Activated T-cell treated with anti-CD3 and anti-CD28 coated beads, Interleukin-2, amount 50 U/mL, for 1 hour (primary cell): ENCODE results near the gene NKX1-2.

Experiments
- DNase-seq: peaks from one replicate; pipeline ENCODE4 v3.0.0-alpha.2; 2020

NKX1-2 gene

GRCh38 chr10:124450012-124450782 is at the start of gene NKX1-2:
Gene NKX1-2 (minus strand): TSS chr10:124450035. CDS start chr10:124449943, 92 bp downstream.
- DNase-seq, result no peak

- no peak for DNase-seq
Observed at GRCh38 chr10:124498056-124498455, 48.2 kb upstream of the NKX1-2 start.

- DNase-seq, result no peak
Observed at GRCh38 chr10:124497196-124497881, 47.5 kb upstream of the NKX1-2 start.

DNA sequence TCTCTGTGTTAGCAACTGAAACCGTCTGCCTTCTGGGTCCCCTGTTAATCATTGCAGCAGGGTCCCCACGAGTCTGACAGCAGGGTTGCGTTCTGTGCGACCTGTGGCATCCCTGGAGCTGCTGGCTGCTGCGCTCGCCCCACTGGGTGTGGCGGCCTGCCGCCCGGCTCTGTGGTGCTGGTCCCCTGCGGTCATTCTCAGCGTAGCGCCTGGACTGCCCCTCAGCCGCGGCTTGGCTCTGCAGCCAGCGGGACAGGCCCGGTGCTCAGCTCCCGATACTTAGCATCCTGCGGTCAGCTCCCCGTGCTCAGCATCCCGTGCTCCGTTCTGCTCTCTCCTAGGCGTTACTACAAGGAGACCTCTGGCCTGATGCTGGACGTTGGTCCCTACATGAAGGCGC is 46.8 kb upstream of the NKX1-2 start:
- DNase-seq, result no peak

- no peak for DNase-seq
Observed at GRCh38 chr10:124496150-124496549, 46.3 kb upstream of the NKX1-2 start.

DNA sequence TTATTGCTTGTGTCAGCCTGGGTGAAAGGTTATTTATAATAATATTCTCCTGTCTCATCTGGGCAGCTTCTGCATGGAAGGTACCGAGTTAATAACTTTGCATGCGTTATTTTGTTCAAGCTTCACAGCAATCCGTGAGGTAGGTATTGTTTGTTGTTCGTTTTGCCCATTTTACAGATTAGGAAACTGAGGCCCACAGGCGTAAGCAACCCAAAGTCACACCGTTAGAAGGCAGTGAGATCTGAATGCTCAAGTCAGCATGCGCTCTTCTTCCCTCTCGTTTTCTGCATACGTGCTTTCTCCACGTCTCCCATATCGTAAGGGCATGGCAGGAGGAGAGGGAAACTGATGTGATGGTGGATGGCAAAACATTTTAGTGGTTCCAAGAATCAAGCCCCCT is 45.9 kb upstream of the NKX1-2 start:
- no peak for DNase-seq

- no peak for DNase-seq
Observed at GRCh38 chr10:124495162-124495561, 45.3 kb upstream of the NKX1-2 start.

GRCh38 chr10:124494046-124494807 is 44.4 kb upstream of the NKX1-2 start:
- no peak for DNase-seq

- DNase-seq, result no peak
Observed at GRCh38 chr10:124493214-124493882, 43.5 kb upstream of the NKX1-2 start.

DNA sequence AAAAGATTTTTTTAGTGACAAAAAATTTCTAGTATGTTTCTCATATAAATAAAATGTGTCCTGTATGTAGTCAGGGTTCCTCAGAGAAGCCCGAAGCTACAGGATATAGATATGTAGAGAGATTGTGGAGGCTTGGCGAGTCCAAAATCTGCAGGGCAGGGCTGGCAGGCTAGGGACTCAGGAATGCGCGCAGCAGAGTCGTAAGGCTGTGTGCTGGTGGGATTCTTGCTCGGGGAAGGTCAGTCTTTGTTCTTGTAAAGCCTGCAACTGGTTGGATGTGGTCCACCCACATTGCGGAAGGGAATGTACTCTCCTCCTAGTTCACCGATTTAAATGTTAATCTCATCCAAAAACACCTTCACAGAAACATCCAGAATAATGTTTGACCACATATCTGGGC is 42.4 kb upstream of the NKX1-2 start:
- DNase-seq, result no peak

DNA sequence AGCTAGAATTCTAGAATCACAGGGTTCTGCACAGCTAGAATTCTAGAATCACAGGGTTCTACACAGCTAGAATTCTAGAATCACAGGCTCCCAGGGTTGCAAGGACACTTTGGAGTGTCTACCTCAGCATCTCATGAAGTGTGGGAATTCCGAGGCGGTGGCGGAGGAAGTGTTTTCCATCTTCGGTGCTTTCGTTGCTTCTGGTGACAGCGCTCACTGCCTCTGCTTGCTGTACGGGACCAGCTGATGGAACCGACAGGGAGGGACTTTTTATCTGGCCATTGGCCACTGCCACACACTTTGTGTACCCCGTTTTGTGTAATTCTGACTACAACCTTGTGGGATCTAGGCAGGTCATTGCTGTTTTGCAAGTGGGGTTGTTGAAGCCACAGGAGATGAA is 41.3 kb upstream of the NKX1-2 start:
- DNase-seq, result no peak

GRCh38 chr10:124486635-124487034 is 36.8 kb upstream of the NKX1-2 start:
- DNase-seq, result no peak

DNA sequence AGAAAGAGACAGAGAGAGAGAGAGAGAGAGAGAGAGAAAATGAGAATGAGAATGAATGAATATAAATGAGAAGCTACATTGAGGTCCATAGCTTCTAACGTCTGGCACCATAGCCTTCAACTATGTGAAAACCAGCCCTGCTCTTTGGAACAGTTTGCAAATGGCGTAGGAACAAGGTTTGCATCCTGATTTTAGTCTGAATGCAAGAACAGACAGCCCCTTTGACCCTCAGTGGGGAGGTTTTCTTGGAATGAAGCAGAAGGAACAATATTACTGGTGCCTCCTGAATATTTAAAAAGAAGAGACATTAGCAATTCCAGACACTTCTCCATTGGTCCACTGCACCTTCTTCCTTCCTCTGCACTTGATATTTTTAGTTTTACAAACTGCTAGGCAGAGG is 34.8 kb upstream of the NKX1-2 start:
- DNase-seq, result no peak

GRCh38 chr10:124484031-124484430 is 34.2 kb upstream of the NKX1-2 start:
- no peak for DNase-seq

DNA sequence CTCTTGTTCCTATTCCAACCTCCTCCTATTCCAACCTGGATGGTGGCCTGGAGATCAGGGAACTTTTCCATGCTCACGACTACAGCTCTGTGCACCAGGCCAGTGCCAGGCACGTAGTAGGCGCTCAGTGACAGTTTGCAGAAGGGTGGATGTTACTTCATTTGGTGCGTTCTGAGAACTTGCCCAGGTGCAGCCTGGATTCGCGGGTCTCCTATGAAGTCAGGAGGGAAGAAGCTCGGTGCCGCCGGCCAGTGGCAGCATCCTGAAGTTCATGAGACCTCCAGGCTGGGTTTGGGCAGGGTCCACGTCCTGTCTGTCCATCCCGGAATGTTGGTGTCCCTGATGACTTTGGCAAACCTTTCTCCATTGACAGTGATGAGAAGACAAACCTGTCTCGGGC is 33.0 kb upstream of the NKX1-2 start:
- no peak for DNase-seq

GRCh38 chr10:124482236-124482800 is 32.5 kb upstream of the NKX1-2 start:
- no peak for DNase-seq

GRCh38 chr10:124481717-124482116 is 31.9 kb upstream of the NKX1-2 start:
- DNase-seq, result no peak

- no peak for DNase-seq
Observed at GRCh38 chr10:124480860-124481259, 31.0 kb upstream of the NKX1-2 start.

DNA sequence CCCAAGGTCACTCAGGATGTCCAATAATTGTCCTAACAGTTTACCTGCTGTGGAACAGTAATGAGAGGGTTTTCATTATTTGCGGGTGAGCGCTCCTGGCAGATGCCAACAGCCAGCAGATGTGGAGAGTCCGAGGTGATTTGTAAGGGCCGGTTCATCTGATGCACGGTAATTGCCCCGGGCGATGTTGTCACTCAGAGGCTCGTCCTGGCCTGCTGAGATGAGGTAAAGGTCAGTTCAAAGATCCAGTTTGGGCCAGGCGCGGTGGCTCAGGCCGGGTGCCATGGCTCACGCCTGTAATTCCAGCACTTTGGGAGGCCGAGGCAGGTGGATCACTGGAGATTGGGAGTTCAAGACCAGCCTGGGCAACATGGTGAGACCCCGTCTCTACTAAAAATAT is 28.7 kb upstream of the NKX1-2 start:
- no peak for DNase-seq

GRCh38 chr10:124477614-124478363 is 28.0 kb upstream of the NKX1-2 start:
- no peak for DNase-seq

DNA sequence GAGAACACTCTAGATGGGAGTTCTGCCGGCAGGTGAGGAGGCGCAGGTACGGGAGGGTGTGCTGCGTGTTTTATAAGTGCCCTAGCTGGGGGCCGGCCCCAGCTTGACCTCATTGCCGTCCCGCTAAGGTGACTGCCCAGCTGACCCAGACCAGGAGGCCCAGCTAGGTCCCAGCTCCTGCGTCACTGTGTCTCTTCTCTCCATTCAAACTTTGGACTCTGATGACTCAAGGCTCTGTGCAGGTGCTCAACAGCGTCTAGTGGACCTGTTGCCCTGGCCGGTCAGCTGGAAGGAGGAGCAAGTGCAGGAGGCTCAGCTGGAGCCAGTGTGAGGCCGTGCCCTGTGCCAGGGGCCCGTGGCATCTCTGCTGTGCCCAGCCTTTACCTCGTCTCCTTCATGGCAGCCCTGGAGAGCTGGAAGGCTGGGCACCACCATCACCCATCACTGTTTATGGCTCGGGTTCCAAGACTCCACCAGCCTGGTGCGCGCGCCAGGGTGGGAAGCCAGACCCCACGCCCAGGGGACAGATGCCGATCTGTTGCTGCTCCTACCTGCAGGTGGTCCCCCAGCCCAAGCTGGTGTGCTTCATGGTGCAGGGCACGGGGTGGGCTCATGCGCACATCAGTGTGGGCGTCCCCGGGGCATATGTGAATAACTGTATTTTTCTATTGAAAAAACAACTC is 26.3 kb upstream of the NKX1-2 start:
- no peak for DNase-seq
